IMR-90 (cell line): ENCODE measurements around the gene AP3B1. TPM values are rescaled to one million over a fixed set of nuclear protein-coding genes. Genes with fewer than 3 reads are reported as not detected.

Experiments used
- ATAC-seq: fragments of 200-7000 bp; cut with Tn5 transposase; 2 replicates; pipeline ENCODE4 v1.9.1; 2020; ENCODE audit warnings: low read depth, mild to moderate bottlenecking, moderate library complexity
- BruUV-seq: library from RNA; stranded (reverse); fragments of 400-500 nt; replicated peaks from 2 replicates; lab custom pipeline; 2021; lab: Mats Ljungman, UMichigan
- CTCF ChIA-PET: fragments of 300-600 bp; formaldehyde crosslinking; extraction: SDS; loops from one replicate; lab custom pipeline; 2021; ENCODE audit warnings: antibody characterized with exemption; lab: Yijun Ruan, JAX
- POLR2A ChIA-PET: fragments of 300-600 bp; sonication (Branson Sonifier 250); formaldehyde crosslinking; loops from one replicate; lab custom pipeline; 2022; ENCODE audit warnings: antibody characterized with exemption; ENCODE audit not compliant: unreplicated experiment; lab: Charles Lee
- DNase-seq: peaks from one replicate; pipeline ENCODE4 v3.0.0; 2013
- H2AFZ ChIP-seq: replicated peaks from 2 replicates; pipeline ENCODE3; 2013; ENCODE audit warnings: low read length, mild to moderate bottlenecking; ENCODE audit not compliant: poor library complexity
- H2AK5ac ChIP-seq: 2 replicates; pipeline ENCODE4 v1.6.1; 2013; ENCODE audit warnings: low read depth, low read length, inconsistent platforms
- H2AK9ac ChIP-seq: replicated peaks from 2 replicates; pipeline ENCODE3; 2013; ENCODE audit warnings: mild to moderate bottlenecking, low read depth, low read length, moderate library complexity; ENCODE audit not compliant: poor library complexity
- H2BK120ac ChIP-seq: 2 replicates; pipeline ENCODE4 v1.6.1; 2013; ENCODE audit warnings: low read depth, low read length, inconsistent platforms
- H2BK15ac ChIP-seq: 3 replicates; pipeline ENCODE4 v1.6.1; 2013; ENCODE audit warnings: low read depth, low read length, inconsistent platforms
- H2BK20ac ChIP-seq: 2 replicates; pipeline ENCODE4 v1.6.1; 2013; ENCODE audit warnings: low read depth, mild to moderate bottlenecking, inconsistent platforms, low read length, moderate library complexity
- H2BK5ac ChIP-seq: 2 replicates; pipeline ENCODE4 v1.6.1; 2013; ENCODE audit warnings: mild to moderate bottlenecking, low read depth, low read length, inconsistent platforms; ENCODE audit not compliant: poor library complexity, severe bottlenecking
- H3K14ac ChIP-seq: replicated peaks from 2 replicates; pipeline ENCODE4 v1.6.1; 2013; ENCODE audit warnings: low read depth, low read length, inconsistent platforms
- H3K18ac ChIP-seq: 2 replicates; pipeline ENCODE4 v1.6.1; 2013; ENCODE audit warnings: low read depth, low read length, control low read depth
- H3K23ac ChIP-seq: 2 replicates; pipeline ENCODE4 v1.6.1; 2013; ENCODE audit warnings: low read depth, low read length, inconsistent platforms
- H3K27ac ChIP-seq: 2 replicates; pipeline ENCODE4 v1.5.1; 2013; ENCODE audit warnings: mild to moderate bottlenecking, control low read depth, low read length; ENCODE audit not compliant: insufficient read depth
- H3K27me3 ChIP-seq: 2 replicates; pipeline ENCODE4 v1.6.1; 2013; ENCODE audit warnings: low read length; ENCODE audit not compliant: control insufficient read depth, insufficient read depth
- H3K36me3 ChIP-seq: 2 replicates; pipeline ENCODE4 v1.6.1; 2013; ENCODE audit warnings: low read length, mixed read lengths; ENCODE audit not compliant: control insufficient read depth, insufficient read depth
- H3K4ac ChIP-seq: 2 replicates; pipeline ENCODE4 v1.6.1; 2013; ENCODE audit warnings: low read depth, low read length, inconsistent platforms
- H3K4me1 ChIP-seq: 2 replicates; pipeline ENCODE4 v1.6.1; 2013; ENCODE audit warnings: low read length, mixed read lengths; ENCODE audit not compliant: control insufficient read depth, insufficient read depth
- H3K4me2 ChIP-seq: 2 replicates; pipeline ENCODE4 v1.6.1; 2013; ENCODE audit warnings: low read depth, mild to moderate bottlenecking, control low read depth, low read length, moderate library complexity
- H3K4me3 ChIP-seq: 2 replicates; pipeline ENCODE4 v1.5.1; 2013; ENCODE audit warnings: low read depth, mild to moderate bottlenecking, control low read depth, low read length, moderate library complexity; ENCODE audit not compliant: insufficient read depth
- H3K56ac ChIP-seq: 2 replicates; pipeline ENCODE4 v1.6.1; 2013; ENCODE audit warnings: low read length, inconsistent platforms; ENCODE audit not compliant: insufficient read depth; ENCODE audit errors: extremely low read depth
- H3K79me1 ChIP-seq, 2 experiments: 2 replicates each; pipeline ENCODE4 v1.6.1; 2013; ENCODE audit warnings: low read length in 2 of 2, inconsistent platforms in 1 of 2, low read depth in 1 of 2
- H3K9ac ChIP-seq: 2 replicates; pipeline ENCODE4 v1.6.1; 2013; ENCODE audit warnings: low read depth, low read length, control low read depth
- H3K9me1 ChIP-seq: 2 replicates; pipeline ENCODE4 v1.6.1; 2013; ENCODE audit warnings: low read length, inconsistent platforms; ENCODE audit not compliant: insufficient read depth
- H3K9me3 ChIP-seq: 2 replicates; pipeline ENCODE4 v1.6.1; 2013; ENCODE audit warnings: low read length; ENCODE audit not compliant: control insufficient read depth, insufficient read depth
- H4K20me1 ChIP-seq: 2 replicates; pipeline ENCODE4 v1.6.1; 2013; ENCODE audit warnings: low read length, inconsistent platforms; ENCODE audit not compliant: insufficient read depth
- H4K5ac ChIP-seq: 2 replicates; pipeline ENCODE4 v1.6.1; 2013; ENCODE audit warnings: mild to moderate bottlenecking, low read depth, low read length, control low read depth
- H4K8ac ChIP-seq, 2 experiments: 2 replicates each; pipeline ENCODE4 v1.6.1; 2013; ENCODE audit warnings: low read depth in 2 of 2, low read length in 2 of 2, control low read depth in 1 of 2, inconsistent platforms in 1 of 2
- H4K91ac ChIP-seq: 2 replicates; pipeline ENCODE4 v1.6.1; 2013; ENCODE audit warnings: low read depth, low read length, inconsistent platforms; ENCODE audit not compliant: insufficient read depth
- MAFK ChIP-seq: IDR thresholded peaks from 2 replicates; pipeline ENCODE4 v1.6.1; 2012; ENCODE audit warnings: low read depth, low read length, improper control_type of control experiment
- RAD21 ChIP-seq: IDR thresholded peaks from 2 replicates; pipeline ENCODE4 v1.6.1; 2012; ENCODE audit warnings: low read length, improper control_type of control experiment
- SMC3 ChIP-seq: fragments of 150-350 bp; IDR thresholded peaks from 2 replicates; pipeline ENCODE4 v1.6.1; 2016; ENCODE audit warnings: low read depth, mild to moderate bottlenecking, antibody characterized with exemption, low read length, moderate library complexity
- WGBS, 2 experiments: methylation state at CpG; one replicate each; pipeline versions ENCODE4 v1.1.5 to v1.1.7; 2013; ENCODE audit warnings: missing lambda C conversion rate in 2 of 2; ENCODE audit not compliant: insufficient read length in 1 of 2; ENCODE audit errors: extremely low coverage in 2 of 2; 5-methylcytosine and 5-hydroxymethylcytosine counted together
- dilution Hi-C: fragments of 300-500 bp; cut with HindIII; formaldehyde crosslinking; loops from one replicate; pipeline ENCODE4 v1.14.3; 2018; ENCODE audit warnings: low sequenced_read_pairs; ENCODE audit not compliant: unreplicated experiment
- in situ Hi-C: fragments of 300-500 bp; cut with MboI; formaldehyde crosslinking; loops from 3 replicates; pipeline ENCODE4 v1.14.3; 2019; ENCODE audit warnings: low sequenced_read_pairs, inconsistent platforms, mixed read lengths
- intact Hi-C: fragments of 100-400 bp; cut with micrococcal nuclease; formaldehyde crosslinking; loops from 2 replicates; pipeline ENCODE4 v1.10.0; 2022
- polyA plus RNA-seq, 3 experiments: library from polyadenylated mRNA; depleted of rRNA; stranded (reverse); fragments of >200 nt; gene quantifications; 2 replicates each; pipeline ENCODE4 v1.2.3, GENCODE V29; 2012; ENCODE audit warnings: low replicate concordance in 1 of 3
- total RNA-seq: library from RNA; depleted of rRNA; stranded (reverse); fragments of >200 nt; gene quantifications from 2 replicates; pipeline ENCODE4 v1.2.3, GENCODE V29; 2012
- TF ChIP-seq, protein P1 (sequence below): conservative IDR thresholded peaks from 2 replicates; pipeline ENCODE4 v1.5.1; 2012; ENCODE audit warnings: mild to moderate bottlenecking, low read depth, low read length, improper control_type of control experiment

Gene AP3B1
- total and polyA plus RNA-seq, 2 of the 4 experiments (the other 2 are of a cell fraction): 33.1 to 59.0 TPM

DNA sequence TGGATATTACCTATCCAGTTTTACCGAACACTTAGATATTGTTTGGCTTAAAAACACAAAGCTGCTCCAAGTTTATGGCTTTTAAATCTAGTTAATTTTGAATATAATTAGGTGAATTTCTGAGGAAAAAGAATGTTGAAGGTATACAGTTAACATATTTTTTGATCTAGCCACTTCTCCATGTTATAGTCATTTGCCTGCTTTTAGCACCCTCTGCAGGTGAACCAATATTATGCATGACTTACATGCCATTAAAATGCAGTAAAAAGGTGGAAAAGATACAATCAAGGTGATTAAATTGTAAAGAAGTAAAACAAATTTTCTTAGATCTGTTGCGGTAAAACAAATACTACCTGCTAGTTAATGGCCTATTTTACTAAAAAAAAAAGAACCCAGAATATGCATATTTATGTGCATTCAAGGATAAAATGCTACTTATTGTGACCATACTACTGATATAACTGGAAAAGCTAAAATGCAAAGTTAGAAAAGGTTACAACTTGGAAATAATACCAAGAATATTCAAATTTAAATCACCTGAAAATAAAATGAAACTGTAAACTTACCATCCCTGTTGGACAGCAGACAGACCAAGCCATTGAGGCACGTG lies 132.1 kb downstream of the AP3B1 start:
- Histone ChIP-seq H3K56ac (no peak overlapping the region), H4K91ac (no peak overlapping the region), H2AFZ (no peak overlapping the region), H3K27me3 (no peaks in the 10 kb centered on the region), H3K18ac (no peak overlapping the region), H3K4me3 (no peak overlapping the region), H2BK20ac (no peak overlapping the region), H2AK5ac (no peak overlapping the region), H4K20me1 (no peaks in the 10 kb centered on the region), H2BK5ac (no peak overlapping the region), H3K9me3 (no peaks in the 10 kb centered on the region), H3K4me1 (no peaks in the 10 kb centered on the region), H3K23ac (no peak overlapping the region), H3K14ac (no peak overlapping the region), H2BK120ac (no peak overlapping the region), H2AK9ac (no peak overlapping the region), H3K79me1 (peaks cover 0 to 4% of the 10 kb centered on the region in 2 experiments; a peak in 2 of 4 replicates), H4K5ac (no peak overlapping the region), H3K4me2 (no peak overlapping the region), H3K9me1 (no peaks in the 10 kb centered on the region), H3K9ac (no peak overlapping the region), H2BK15ac (no peak overlapping the region), H3K36me3 (peaks cover 10% of the 10 kb centered on the region), H4K8ac (no peak overlapping the region), H3K4ac (no peak overlapping the region), H3K27ac (no peak overlapping the region)
- CTCF ChIA-PET: interaction anchor here (0.6 to 0.7 kb wide), 2 partner anchors 406 to 516 kb away, joined by 3 to 4 read pairs; no protein-coding TSS in a partner anchor
- DNase-seq (peak; percentile 44), ATAC-seq (no peak)
- no TSS peak for BruUV-seq
- dilution Hi-C loops (no loop called here), intact Hi-C loops (loop anchor here (2.0 kb wide), 1 partner anchor 600 kb away; no protein-coding TSS in a partner anchor), in situ Hi-C loops (no loop called here)
- TF ChIP-seq MAFK: no peak
- TF ChIP-seq, protein P1, sequence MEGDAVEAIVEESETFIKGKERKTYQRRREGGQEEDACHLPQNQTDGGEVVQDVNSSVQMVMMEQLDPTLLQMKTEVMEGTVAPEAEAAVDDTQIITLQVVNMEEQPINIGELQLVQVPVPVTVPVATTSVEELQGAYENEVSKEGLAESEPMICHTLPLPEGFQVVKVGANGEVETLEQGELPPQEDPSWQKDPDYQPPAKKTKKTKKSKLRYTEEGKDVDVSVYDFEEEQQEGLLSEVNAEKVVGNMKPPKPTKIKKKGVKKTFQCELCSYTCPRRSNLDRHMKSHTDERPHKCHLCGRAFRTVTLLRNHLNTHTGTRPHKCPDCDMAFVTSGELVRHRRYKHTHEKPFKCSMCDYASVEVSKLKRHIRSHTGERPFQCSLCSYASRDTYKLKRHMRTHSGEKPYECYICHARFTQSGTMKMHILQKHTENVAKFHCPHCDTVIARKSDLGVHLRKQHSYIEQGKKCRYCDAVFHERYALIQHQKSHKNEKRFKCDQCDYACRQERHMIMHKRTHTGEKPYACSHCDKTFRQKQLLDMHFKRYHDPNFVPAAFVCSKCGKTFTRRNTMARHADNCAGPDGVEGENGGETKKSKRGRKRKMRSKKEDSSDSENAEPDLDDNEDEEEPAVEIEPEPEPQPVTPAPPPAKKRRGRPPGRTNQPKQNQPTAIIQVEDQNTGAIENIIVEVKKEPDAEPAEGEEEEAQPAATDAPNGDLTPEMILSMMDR: peak; percentile 58
- TF ChIP-seq SMC3: peak; percentile 46; the same call in 1 of the 2 replicates
- peak; percentile 62 for TF ChIP-seq RAD21
- POLR2A ChIA-PET: no interaction called here
- no CpG with 5 or more reads among the region's 3 CpGs for WGBS, 2 experiments
